Mucosa of stomach (tissue), 1 donor: ENCODE measurements around the gene MTF1.

Experiments used
- H3K27me3 ChIP-seq: one replicate; pipeline ENCODE4 v1.7.0; 2013; ENCODE audit warnings: mild to moderate bottlenecking, low read length; ENCODE audit not compliant: control insufficient read depth, insufficient read depth
- H3K36me3 ChIP-seq: one replicate; pipeline ENCODE4 v1.7.0; 2013; ENCODE audit warnings: low read length; ENCODE audit not compliant: control insufficient read depth, insufficient read depth
- H3K4me1 ChIP-seq: one replicate; pipeline ENCODE4 v1.7.0; 2013; ENCODE audit warnings: mild to moderate bottlenecking, low read length; ENCODE audit not compliant: control insufficient read depth, insufficient read depth
- H3K4me3 ChIP-seq: one replicate; pipeline ENCODE4 v1.7.0; 2013; ENCODE audit warnings: low read length
- H3K9ac ChIP-seq: one replicate; pipeline ENCODE4 v1.7.0; 2013; ENCODE audit warnings: mild to moderate bottlenecking, low read length, moderate library complexity
- H3K9me3 ChIP-seq: one replicate; pipeline ENCODE4 v1.7.0; 2013; ENCODE audit warnings: mild to moderate bottlenecking, low read length, moderate library complexity; ENCODE audit not compliant: control insufficient read depth
- donor health status: Pancreatic carcinoma.

Gene MTF1

DNA sequence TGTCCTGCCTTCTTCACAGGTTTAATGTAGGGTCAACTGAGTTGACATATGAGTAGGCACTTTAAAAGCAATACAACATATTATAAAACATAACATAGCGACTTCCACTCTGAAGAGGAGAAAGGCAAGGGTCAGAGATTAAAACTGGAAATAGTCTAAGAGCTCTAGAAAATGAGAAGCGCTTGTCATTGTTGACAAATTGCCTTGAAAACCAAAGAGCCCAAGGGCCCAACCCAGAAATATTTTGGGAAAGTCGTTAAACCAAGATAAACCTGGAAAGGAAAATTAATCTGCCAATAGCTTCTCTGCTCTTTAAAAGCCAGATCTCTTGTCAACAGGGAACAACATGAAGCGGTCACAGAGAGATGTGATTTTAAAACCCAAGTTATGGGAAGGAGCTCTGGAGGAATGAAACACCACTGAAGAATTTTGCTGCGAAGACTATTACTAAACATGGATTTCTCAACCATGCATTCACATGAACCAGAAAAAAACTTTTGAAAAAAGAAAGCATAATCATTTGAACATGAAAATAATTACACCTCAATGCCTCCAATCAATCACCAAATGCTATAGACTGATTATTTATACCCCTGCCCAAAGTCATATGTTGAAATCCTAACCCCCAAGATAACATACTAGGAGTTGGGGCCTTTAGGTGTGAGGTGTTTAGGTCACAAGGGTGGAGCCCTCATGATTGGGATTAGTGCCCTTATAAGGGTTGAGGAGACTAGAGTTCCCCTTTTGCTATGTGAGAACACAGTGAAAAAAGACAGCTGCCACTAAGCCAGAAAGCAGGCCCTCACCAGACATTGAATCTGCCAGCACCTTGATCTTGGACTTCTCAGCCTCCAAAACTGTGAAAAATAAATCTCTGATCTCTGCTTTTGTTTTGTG, 33.0 kb upstream of the MTF1 start:
- Histone ChIP-seq H3K9ac (no peak overlapping the region), H3K4me1 (no peaks in the 10 kb centered on the region), H3K27me3 (no peaks in the 10 kb centered on the region)

DNA sequence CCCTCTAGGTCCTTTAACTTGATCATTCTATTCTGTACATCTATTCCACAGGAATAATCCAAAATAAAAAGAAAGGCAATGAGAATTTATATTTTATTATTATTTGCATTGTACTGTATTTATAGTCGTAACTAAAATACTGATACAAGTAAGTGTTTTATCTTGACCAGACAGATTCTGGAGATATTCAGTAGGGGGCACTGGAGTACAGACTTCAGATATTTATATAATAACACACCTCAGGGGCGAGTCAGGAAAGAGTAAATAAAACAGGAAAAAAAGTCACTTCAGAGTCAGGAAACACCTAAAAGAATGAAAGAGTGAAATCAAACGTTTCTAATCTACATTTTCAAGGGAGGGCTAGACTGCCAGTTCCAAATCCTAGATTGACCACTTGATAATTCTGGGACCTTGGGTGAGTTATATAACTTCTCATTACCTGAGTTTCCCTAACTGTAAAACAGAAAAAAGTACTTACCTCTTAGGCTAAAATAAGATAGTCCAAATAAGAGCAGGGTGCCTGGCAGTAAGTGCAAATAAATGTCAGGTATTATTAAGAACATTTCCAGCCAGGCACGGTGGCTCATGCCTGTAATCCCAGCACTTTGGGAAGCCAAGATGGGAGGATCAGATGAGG, 31.1 kb upstream of the MTF1 start:
- Histone ChIP-seq H3K4me1 (no peaks in the 10 kb centered on the region), H3K36me3 (peaks cover 5% of the 10 kb centered on the region), H3K9ac (no peak overlapping the region), H3K4me3 (no peak overlapping the region), H3K9me3 (no peaks in the 10 kb centered on the region), H3K27me3 (no peaks in the 10 kb centered on the region)

More for the DNA sequence above, 33.0 kb upstream of the MTF1 start:
- Histone ChIP-seq H3K9me3 (no peaks in the 10 kb centered on the region), H3K36me3 (no peaks in the 10 kb centered on the region), H3K4me3 (no peak overlapping the region)

DNA sequence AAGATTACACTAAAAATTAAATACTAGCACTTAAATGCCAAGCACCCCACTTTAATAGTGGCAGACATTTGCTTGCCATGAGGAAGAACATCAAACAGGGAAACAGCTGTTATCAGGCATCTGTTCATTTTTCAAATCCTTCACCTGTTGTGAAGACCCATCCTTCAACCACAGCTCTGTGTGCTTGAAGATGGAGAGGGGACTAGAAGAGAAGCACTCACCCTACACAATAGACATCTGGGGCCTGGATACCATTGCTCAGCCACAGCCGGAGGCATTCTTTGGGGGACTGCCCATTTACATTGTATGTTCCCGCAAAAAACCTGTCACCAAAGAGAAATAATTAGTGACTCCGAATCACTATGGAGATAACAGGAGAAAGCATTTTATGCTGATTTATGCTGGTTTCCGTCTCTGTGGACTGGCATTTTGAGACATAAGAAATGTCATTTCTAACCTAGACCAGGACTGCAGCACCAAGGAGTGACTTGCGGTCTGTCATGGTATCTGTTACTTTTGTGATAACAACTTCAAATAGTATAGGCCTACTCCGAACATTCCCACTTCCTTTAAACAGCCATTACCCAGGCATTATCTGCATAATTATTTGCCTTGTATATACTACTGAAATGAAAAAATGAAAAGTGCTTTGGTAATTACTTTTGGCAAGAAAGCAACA, 28.8 kb upstream of the MTF1 start:
- H3K4me3 ChIP-seq = no peak overlapping the region
- H3K9ac ChIP-seq = no peak overlapping the region
- no peaks in the 10 kb centered on the region for H3K9me3 ChIP-seq
- H3K27me3 ChIP-seq = no peaks in the 10 kb centered on the region
- H3K36me3 ChIP-seq = peaks cover 9% of the 10 kb centered on the region
- no peaks in the 10 kb centered on the region for H3K4me1 ChIP-seq

DNA sequence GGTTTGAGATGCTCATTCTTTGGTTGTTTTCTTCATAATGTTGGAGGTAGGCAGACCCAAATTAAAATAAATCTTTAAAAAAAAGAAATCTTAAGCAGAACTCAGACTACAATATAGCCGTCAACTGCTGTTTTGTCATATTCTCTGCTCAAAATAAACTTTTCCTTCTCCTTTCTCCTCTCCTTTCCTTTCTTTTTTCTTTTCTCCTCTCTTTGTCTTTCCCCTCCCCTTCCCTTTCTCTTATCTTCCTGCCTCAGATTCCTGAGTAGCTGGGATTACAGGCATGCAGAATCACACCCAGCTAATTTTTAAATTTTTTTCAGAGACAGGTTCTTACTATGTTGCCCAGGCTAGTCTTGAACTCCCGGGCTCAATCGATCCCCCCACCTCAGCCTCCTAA, 24.8 kb upstream of the MTF1 start:
- Histone ChIP-seq H3K4me1 (no peaks in the 10 kb centered on the region), H3K4me3 (no peak overlapping the region), H3K9ac (no peak overlapping the region), H3K9me3 (no peaks in the 10 kb centered on the region), H3K36me3 (peaks cover 14% of the 10 kb centered on the region), H3K27me3 (no peaks in the 10 kb centered on the region)

DNA sequence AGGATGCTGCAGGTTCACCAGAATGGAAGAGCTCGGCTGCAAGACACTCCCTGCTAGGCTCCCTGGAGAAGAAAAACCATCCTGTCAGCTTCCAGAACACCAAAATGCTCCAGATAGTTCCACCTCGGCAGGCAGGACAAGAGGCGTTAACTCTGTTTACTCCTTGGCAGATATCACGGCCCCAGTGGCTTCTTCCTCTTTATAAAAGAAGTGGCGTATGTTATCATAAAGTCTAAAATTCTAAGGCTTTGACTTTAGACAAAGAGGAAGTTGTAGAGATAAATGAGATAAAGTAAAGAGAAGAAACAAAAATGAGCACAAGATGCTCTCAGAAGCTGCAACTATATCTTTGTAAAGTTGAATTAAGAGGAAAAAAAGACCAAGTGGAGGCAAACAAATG, 24.3 kb upstream of the MTF1 start:
- H3K27me3 ChIP-seq = no peaks in the 10 kb centered on the region
- no peak overlapping the region for H3K4me3 ChIP-seq
- peaks cover 14% of the 10 kb centered on the region for H3K36me3 ChIP-seq
- no peaks in the 10 kb centered on the region for H3K4me1 ChIP-seq
- H3K9ac ChIP-seq = no peak overlapping the region
- H3K9me3 ChIP-seq = no peaks in the 10 kb centered on the region

DNA sequence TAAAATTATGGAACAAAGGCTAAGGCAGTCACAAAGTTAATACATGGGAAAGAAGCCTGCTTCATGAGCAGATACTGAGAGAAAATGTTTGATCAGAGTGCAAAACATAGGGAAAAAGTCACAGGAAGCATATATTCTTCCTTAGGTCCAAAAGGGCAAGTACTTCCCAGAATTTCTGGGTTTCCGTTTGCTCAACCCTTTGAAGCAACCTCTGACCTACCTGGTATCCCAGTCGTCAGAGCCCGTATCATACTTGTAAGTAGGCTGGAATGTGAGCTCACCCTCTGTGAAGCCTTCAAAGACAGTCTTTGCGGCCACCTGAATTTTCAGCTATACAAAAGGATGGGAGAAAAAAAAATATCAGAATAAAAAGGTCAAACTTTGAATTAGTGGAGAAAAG, 20.5 kb upstream of the MTF1 start:
- Histone ChIP-seq H3K4me3 (no peak overlapping the region), H3K9me3 (no peaks in the 10 kb centered on the region), H3K4me1 (no peaks in the 10 kb centered on the region), H3K27me3 (no peaks in the 10 kb centered on the region), H3K9ac (no peak overlapping the region), H3K36me3 (peaks cover 5% of the 10 kb centered on the region)

DNA sequence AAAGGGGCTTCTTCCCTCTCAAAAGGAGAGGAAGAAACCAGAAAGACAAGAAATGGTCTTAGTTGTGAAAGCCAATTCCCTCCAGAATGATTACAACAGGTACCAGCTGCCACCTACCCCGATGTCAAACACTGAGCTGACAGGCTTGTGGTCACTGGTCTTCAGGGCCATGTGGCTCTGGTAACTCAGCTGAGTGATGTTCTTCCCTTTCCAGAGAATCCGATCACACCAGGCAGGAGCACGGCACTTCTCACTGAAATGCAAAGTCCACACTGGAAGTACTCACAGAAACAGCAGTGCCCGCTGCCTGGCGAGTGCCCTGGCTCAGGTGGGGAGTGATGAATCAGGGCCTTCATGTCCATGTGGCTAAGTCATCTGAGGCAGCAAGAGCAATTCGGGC, 18.7 kb upstream of the MTF1 start:
- Histone ChIP-seq H3K9ac (no peak overlapping the region), H3K4me1 (no peaks in the 10 kb centered on the region), H3K36me3 (peaks cover 5% of the 10 kb centered on the region), H3K9me3 (no peaks in the 10 kb centered on the region), H3K4me3 (no peak overlapping the region), H3K27me3 (no peaks in the 10 kb centered on the region)

DNA sequence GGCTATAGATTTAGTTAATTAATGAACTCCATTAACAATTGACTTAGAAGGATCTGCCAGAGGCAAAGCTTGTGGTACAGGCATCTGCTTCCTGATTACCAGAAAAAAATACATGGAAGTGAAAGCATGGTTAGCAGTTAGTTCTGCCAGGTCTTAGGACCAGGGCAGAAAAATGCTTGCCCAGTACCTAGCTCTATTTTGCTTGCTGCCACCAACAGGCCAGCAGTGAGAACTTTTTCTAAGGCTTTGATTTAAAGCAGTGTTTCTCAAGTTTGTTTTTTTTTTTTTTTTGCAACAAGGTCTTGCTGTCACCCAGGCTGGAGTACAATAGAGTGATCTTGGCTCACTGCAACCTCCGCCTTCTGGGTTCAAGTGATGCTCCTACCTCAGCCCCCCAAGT, 16.4 kb upstream of the MTF1 start:
- Histone ChIP-seq H3K9ac (no peak overlapping the region), H3K9me3 (no peaks in the 10 kb centered on the region), H3K4me3 (no peak overlapping the region), H3K27me3 (no peaks in the 10 kb centered on the region), H3K36me3 (no peaks in the 10 kb centered on the region), H3K4me1 (no peaks in the 10 kb centered on the region)

DNA sequence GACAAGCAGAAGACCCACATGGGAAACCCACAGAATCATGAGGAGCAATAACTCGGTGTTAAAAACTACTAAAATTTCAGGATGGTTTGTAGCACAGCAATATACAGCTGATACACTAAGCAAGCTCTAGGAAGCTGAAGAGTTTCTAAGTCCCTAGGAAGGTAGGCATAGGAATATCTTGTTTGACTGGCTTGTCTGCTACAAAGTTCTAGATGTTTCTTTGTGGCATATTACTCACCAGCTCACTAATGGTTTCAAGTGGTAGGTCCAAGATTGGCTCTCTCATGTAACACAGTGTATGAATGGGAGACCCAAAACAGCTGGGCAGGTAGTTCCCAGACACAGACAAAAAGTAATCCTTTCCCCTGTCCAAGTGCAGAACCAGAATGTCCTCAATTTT, 13.3 kb upstream of the MTF1 start:
- no peaks in the 10 kb centered on the region for H3K4me1 ChIP-seq
- H3K27me3 ChIP-seq = no peaks in the 10 kb centered on the region
- H3K36me3 ChIP-seq = peaks cover 3% of the 10 kb centered on the region
- no peak overlapping the region for H3K4me3 ChIP-seq
- no peak overlapping the region for H3K9ac ChIP-seq
- H3K9me3 ChIP-seq = no peaks in the 10 kb centered on the region

DNA sequence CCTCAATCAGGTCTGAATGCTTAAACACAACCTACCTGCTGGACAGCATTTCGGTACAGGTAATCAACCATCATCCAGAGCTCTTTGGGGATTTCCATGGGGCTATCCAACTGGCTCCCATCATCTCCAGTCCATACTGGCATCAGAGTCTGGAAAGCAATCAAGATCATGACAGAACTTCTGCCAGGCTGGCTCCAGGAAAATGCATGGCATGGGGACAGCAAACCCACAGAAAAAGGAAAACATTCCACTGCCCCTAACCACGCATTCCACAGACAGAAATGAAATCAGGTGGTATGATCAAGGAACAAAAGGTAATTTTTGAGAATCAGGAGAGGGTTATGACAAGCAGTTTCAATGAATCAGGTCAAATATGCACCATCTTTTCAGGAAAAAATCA, 9.1 kb upstream of the MTF1 start:
- Histone ChIP-seq H3K27me3 (no peaks in the 10 kb centered on the region), H3K36me3 (peaks cover 3% of the 10 kb centered on the region)

DNA sequence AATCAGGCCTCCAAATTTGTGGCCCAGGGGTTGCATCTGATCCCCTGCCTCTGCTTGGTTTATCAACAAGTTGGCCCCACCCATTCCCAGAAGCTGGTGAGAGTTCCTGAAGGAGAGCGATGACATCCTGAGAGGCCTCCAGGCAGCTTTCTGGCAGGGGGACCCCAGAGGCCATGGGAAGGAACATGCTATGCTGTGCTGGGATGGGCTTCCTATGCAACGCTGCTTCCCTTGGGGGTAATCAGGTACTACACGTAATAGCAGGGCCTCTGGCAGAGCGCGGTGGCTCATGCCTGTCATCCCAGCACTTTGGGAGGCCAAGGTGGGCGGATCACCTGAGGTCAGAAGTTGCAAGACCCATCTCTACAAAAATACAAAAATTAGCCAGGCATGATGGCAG, 8.4 kb upstream of the MTF1 start:
- Histone ChIP-seq H3K9me3 (no peaks in the 10 kb centered on the region), H3K4me3 (no peak overlapping the region), H3K36me3 (peaks cover 3% of the 10 kb centered on the region), H3K27me3 (no peaks in the 10 kb centered on the region), H3K9ac (no peak overlapping the region), H3K4me1 (peaks cover 8% of the 10 kb centered on the region)

More for the DNA sequence above, 9.1 kb upstream of the MTF1 start:
- Histone ChIP-seq H3K9me3 (no peaks in the 10 kb centered on the region), H3K9ac (no peak overlapping the region), H3K4me3 (no peak overlapping the region), H3K4me1 (peaks cover 6% of the 10 kb centered on the region)

DNA sequence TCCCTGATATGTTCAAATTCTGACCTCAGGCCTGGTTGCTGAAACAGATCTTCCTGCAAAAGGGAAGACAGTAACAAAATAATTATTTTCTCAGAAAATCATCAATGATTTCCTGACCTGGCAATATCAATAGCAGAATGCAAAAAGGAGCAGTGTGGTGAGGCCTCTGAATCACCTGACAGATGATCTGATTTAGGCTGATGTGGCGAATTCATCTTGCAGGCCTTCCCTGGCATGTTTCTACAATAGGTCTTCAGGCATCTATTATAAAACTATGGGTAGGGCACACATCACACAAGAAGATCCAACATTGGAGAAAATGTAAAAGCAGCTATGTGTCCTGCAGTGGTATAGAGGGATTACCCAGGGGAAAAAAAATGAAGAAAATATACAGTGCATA, 7.1 kb upstream of the MTF1 start:
- H3K36me3 ChIP-seq = peaks cover 3% of the 10 kb centered on the region
- H3K4me1 ChIP-seq = peaks cover 11% of the 10 kb centered on the region
- H3K9ac ChIP-seq = no peak overlapping the region
- no peaks in the 10 kb centered on the region for H3K9me3 ChIP-seq
- no peaks in the 10 kb centered on the region for H3K27me3 ChIP-seq
- no peak overlapping the region for H3K4me3 ChIP-seq
